ENCODE data around the gene PUM2. TPM values are rescaled to one million over a fixed set of nuclear protein-coding genes. Genes with fewer than 3 reads are reported as not detected.

Gene PUM2
- total RNA-seq, 1 donor from 2014 or later, result 113 TPM

DNA sequence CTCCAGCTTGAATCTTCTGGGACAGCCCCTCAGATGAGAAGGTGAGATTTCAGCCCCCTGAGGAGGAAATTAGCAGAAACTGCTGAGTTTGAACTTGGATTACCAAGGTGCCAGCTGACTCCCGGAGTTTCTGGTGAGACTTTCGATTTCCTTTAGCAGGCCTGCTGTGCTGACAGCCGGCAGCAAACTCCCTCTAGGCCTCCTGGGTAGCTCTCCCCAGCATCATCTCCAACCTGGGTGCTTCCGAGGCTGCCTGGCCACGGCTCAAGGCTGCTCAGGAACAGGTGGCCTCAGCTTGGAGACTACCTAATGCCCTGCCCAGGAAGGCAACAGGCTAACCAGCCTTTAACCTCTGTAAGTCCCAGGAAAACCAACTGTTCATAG lies 142.2 kb downstream of the PUM2 start:
- H3K4me1 Mint-ChIP-seq (ENCODE audit: low read depth, unreplicated experiment), result peaks cover 8% of the 10 kb centered on the region
- H3K36me3 Mint-ChIP-seq (ENCODE audit: unreplicated experiment), result no peaks in the 10 kb centered on the region
- H3K27ac Mint-ChIP-seq (ENCODE audit: unreplicated experiment), result no peak overlapping the region
- peaks cover 2% of the 10 kb centered on the region for H3K9me3 Mint-ChIP-seq (ENCODE audit: unreplicated experiment)
- no peak for DNase-seq
- TF ChIP-seq, protein P1, sequence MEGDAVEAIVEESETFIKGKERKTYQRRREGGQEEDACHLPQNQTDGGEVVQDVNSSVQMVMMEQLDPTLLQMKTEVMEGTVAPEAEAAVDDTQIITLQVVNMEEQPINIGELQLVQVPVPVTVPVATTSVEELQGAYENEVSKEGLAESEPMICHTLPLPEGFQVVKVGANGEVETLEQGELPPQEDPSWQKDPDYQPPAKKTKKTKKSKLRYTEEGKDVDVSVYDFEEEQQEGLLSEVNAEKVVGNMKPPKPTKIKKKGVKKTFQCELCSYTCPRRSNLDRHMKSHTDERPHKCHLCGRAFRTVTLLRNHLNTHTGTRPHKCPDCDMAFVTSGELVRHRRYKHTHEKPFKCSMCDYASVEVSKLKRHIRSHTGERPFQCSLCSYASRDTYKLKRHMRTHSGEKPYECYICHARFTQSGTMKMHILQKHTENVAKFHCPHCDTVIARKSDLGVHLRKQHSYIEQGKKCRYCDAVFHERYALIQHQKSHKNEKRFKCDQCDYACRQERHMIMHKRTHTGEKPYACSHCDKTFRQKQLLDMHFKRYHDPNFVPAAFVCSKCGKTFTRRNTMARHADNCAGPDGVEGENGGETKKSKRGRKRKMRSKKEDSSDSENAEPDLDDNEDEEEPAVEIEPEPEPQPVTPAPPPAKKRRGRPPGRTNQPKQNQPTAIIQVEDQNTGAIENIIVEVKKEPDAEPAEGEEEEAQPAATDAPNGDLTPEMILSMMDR (IDR thresholded peaks at IDR 0.05; ENCODE audit: partially characterized antibody, unreplicated experiment), result no peak
- H3K4me3 Mint-ChIP-seq (ENCODE audit: unreplicated experiment), result no peak overlapping the region
- H3K27me3 Mint-ChIP-seq (ENCODE audit: unreplicated experiment), result peaks cover 8% of the 10 kb centered on the region

DNA sequence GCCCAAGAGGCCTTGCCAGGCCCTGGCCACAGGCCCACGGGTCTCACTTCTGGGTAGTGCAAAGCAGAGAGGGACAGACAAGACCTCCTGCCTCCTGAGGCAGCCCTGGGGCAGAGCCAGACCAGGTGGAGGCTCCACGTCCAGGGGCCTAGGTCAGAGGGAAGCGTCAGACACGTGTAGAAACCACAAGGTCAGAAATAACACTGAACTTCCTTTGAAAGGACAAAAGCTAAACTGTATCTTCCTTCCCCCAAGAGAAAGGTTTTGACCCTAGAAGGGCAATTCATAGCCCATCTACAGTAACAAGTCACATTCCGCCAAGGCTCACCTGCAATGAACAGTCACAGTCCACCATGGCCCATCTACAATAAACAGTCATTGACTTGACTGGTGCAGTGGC lies 143.6 kb downstream of the PUM2 start:
- Mint-ChIP-seq H3K4me3 (ENCODE audit: unreplicated experiment) (no peak overlapping the region), H3K27ac (ENCODE audit: unreplicated experiment) (no peak overlapping the region), H3K4me1 (ENCODE audit: low read depth, unreplicated experiment) (peaks cover 8% of the 10 kb centered on the region), H3K36me3 (ENCODE audit: unreplicated experiment) (no peaks in the 10 kb centered on the region), H3K27me3 (ENCODE audit: unreplicated experiment) (peaks cover 8% of the 10 kb centered on the region), H3K9me3 (ENCODE audit: unreplicated experiment) (no peaks in the 10 kb centered on the region)
- DNase-seq, result no peak
- TF ChIP-seq, protein P1 (IDR thresholded peaks at IDR 0.05; ENCODE audit: partially characterized antibody, unreplicated experiment), result no peak

DNA sequence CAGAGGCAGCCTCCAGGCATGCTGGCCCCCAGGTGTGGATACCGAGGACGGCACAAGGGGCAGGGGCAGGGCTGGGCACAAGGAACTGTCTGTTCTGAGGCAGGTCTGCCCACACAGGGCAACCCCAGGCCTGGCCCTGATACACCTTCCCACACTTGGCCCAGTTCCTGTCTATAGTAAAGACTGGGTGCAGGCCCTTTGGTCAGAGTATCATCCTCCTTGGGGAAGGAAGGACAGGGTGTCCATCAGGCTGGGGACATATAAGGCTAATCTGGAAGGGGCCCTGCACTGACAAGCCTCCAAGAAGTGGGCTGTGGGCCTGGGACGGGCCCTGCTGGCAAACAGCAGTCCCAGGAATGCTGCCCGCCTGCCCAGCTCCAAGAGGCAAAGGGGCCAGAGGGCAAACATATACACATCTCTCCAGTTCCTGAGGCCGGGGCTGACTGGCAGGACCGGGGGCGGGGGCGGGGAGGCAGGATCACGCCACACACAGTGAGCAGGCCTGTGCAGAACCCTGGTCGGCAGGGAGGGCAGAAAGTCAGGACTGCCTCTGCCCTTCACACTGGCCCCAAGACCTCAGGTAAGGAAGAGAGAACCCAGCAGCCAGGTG lies 144.6 kb downstream of the PUM2 start:
- Mint-ChIP-seq H3K36me3 (ENCODE audit: unreplicated experiment) (no peaks in the 10 kb centered on the region), H3K4me3 (ENCODE audit: unreplicated experiment) (no peak overlapping the region), H3K27ac (ENCODE audit: unreplicated experiment) (no peak overlapping the region), H3K9me3 (ENCODE audit: unreplicated experiment) (no peaks in the 10 kb centered on the region), H3K27me3 (ENCODE audit: unreplicated experiment) (peaks cover 8% of the 10 kb centered on the region), H3K4me1 (ENCODE audit: low read depth, unreplicated experiment) (peaks cover 8% of the 10 kb centered on the region)
- TF ChIP-seq, protein P1 (IDR thresholded peaks at IDR 0.05; ENCODE audit: partially characterized antibody, unreplicated experiment), result no peak
- no peak for DNase-seq

DNA sequence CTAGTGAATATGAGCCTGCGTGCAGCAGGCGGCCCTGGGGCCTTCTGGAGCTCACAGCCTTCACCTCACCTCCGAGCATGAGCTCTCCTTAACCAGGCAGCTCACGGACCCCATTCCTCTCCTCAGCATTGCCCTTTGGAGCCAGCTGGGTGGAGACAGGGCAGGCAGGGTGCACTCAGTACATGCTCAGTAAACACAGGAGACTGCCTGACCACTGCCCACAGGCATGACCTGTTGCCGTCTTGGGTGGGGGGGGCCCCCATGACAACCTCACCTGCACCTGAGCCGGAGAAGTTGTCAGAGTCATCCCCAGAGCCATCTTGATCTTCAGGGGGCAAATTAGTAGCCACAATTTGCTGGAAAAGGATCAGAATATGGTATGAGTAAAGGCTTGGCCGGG lies 145.6 kb downstream of the PUM2 start:
- peaks cover 6% of the 10 kb centered on the region for H3K36me3 Mint-ChIP-seq (ENCODE audit: unreplicated experiment)
- DNase-seq, result no peak
- peaks cover 5% of the 10 kb centered on the region for H3K4me1 Mint-ChIP-seq (ENCODE audit: low read depth, unreplicated experiment)
- TF ChIP-seq, protein P1 (IDR thresholded peaks at IDR 0.05; ENCODE audit: partially characterized antibody, unreplicated experiment), result no peak
- H3K27ac Mint-ChIP-seq (ENCODE audit: unreplicated experiment), result no peak overlapping the region
- no peaks in the 10 kb centered on the region for H3K9me3 Mint-ChIP-seq (ENCODE audit: unreplicated experiment)
- H3K4me3 Mint-ChIP-seq (ENCODE audit: unreplicated experiment), result no peak overlapping the region
- H3K27me3 Mint-ChIP-seq (ENCODE audit: unreplicated experiment), result peaks cover 5% of the 10 kb centered on the region

DNA sequence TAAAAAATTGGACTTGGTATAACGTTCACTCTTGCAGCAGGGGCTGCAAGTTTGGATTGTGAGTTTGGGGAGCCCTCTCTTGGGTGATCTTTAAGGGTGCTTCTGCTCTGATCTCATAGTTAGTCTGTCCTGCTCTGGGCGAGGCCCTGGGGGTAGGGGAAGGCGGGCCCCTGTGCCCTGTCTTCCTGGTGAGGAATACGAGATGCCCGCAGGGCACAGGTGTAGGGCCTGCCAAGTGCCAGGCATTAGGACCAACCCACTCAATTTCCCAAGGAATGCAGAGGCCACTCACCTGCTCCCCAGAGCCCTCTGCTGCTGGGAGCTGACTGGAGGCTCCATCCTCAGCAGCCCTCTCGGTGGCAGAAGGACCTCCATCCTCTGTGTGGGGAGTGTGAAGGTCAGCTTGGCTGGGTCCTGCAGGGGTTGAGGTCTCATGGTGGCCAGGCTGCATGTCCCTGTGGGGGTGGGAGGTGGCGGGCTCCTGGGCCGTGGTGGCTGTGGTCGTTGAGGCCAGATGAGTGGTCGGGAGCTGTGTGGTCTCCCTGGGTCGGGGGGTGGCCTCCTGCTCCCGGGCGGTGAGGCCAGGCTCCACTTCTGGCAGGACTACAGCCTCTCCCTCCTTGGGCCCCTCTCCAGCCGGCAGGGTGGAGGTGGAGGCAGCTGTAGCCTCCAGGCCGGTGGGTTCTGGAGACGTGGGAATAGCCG lies 147.0 kb downstream of the PUM2 start:
- peaks cover 10% of the 10 kb centered on the region for H3K4me1 Mint-ChIP-seq (ENCODE audit: low read depth, unreplicated experiment)
- TF ChIP-seq, protein P1 (IDR thresholded peaks at IDR 0.05; ENCODE audit: partially characterized antibody, unreplicated experiment), result no peak
- DNase-seq, result no peak
- no peak overlapping the region for H3K27ac Mint-ChIP-seq (ENCODE audit: unreplicated experiment)
- peaks cover 6% of the 10 kb centered on the region for H3K36me3 Mint-ChIP-seq (ENCODE audit: unreplicated experiment)
- peaks cover 5% of the 10 kb centered on the region for H3K27me3 Mint-ChIP-seq (ENCODE audit: unreplicated experiment)
- H3K4me3 Mint-ChIP-seq (ENCODE audit: unreplicated experiment), result no peak overlapping the region
- H3K9me3 Mint-ChIP-seq (ENCODE audit: unreplicated experiment), result peaks cover 2% of the 10 kb centered on the region

All from glutamatergic neuron (in vitro differentiated cells).